Measurements from ENCODE around the gene RALA. TPM values are rescaled to one million over a fixed set of nuclear protein-coding genes. Genes with fewer than 3 reads are reported as not detected.
A peak's percentile ranks its signal among the peaks of the same experiment; 100 is the strongest.

RALA gene
- total and polyA plus RNA-seq, 2 donors: 11.6 to 38.2 TPM

GRCh38 chr7:39633563-39634477 is 10.4 kb downstream of the RALA start:
- Histone ChIP-seq H3K36me3 (ENCODE audit: control insufficient read depth in 2 of 2, insufficient read depth in 2 of 2, low read length in 1 of 2) (peaks cover 0 to 6% of the 10 kb centered on the region in 2 donors), H3K4me3 (ENCODE audit: low read length in 2 of 2) (no peak overlapping the region), H3K9me3 (ENCODE audit: control insufficient read depth in 2 of 2, insufficient read depth in 1 of 2, low read length in 1 of 2) (no peaks in the 10 kb centered on the region), H3K27ac (ENCODE audit: low read depth in 1 of 2, low read length in 1 of 2) (peak overlapping the region; percentile 62 to 66), H3K27me3 (ENCODE audit: control insufficient read depth in 2 of 2, insufficient read depth in 1 of 2, low read length in 1 of 2) (no peaks in the 10 kb centered on the region), H3K4me1 (ENCODE audit: control insufficient read depth in 2 of 2, insufficient read depth in 2 of 2, low read length in 2 of 2) (peaks cover 11 to 13% of the 10 kb centered on the region in 2 donors)
- DNase-seq (ENCODE audit: low read depth in 6 of 9, low spot score in 9 of 9): peak in 4 of 9 donors; percentile 14 to 56 (median 28)
- 83% methylated on average over 3 of the region's 3 CpGs for WGBS

DNA sequence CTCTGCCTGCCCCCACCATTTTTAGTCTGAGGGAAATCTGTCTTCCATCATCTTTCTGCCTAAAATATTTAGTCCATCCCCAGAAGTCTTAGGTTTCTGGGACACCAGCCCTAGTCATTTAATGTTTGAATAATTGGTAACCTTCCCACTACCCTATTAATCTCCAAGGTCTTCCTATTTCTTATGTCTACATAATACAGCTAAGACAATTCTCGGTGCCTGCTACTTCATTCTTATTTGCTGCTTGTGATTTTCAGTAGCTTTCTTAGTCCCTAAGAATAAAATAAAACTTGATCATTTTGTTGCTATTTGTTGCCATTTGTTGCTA is 11.1 kb downstream of the RALA start:
- DNase-seq (ENCODE audit: low read depth in 6 of 9, low spot score in 9 of 9): no peak
- Histone ChIP-seq H3K9me3 (ENCODE audit: control insufficient read depth in 2 of 2, insufficient read depth in 1 of 2, low read length in 1 of 2) (no peaks in the 10 kb centered on the region), H3K36me3 (ENCODE audit: control insufficient read depth in 2 of 2, insufficient read depth in 2 of 2, low read length in 1 of 2) (peaks cover 0 to 6% of the 10 kb centered on the region in 2 donors), H3K27me3 (ENCODE audit: control insufficient read depth in 2 of 2, insufficient read depth in 1 of 2, low read length in 1 of 2) (no peaks in the 10 kb centered on the region), H3K27ac (ENCODE audit: low read depth in 1 of 2, low read length in 1 of 2) (peak overlapping the region; percentile 8 to 10), H3K4me3 (ENCODE audit: low read length in 2 of 2) (no peak overlapping the region), H3K4me1 (ENCODE audit: control insufficient read depth in 2 of 2, insufficient read depth in 2 of 2, low read length in 2 of 2) (peaks cover 11 to 13% of the 10 kb centered on the region in 2 donors)
- WGBS: 96% methylated on average over 1 of the region's 1 CpG

- H3K4me3 ChIP-seq (ENCODE audit: low read length in 2 of 2): no peak overlapping the region
- H3K27ac ChIP-seq (ENCODE audit: low read depth in 1 of 2, low read length in 1 of 2): no peak overlapping the region
- no peaks in the 10 kb centered on the region for H3K9me3 ChIP-seq (ENCODE audit: control insufficient read depth in 2 of 2, insufficient read depth in 1 of 2, low read length in 1 of 2)
- H3K27me3 ChIP-seq (ENCODE audit: control insufficient read depth in 2 of 2, insufficient read depth in 1 of 2, low read length in 1 of 2): no peaks in the 10 kb centered on the region
- no peaks in the 10 kb centered on the region for H3K36me3 ChIP-seq (ENCODE audit: control insufficient read depth in 2 of 2, insufficient read depth in 2 of 2, low read length in 1 of 2)
- DNase-seq (ENCODE audit: low read depth in 6 of 9, low spot score in 9 of 9): no peak
- H3K4me1 ChIP-seq (ENCODE audit: control insufficient read depth in 2 of 2, insufficient read depth in 2 of 2, low read length in 2 of 2): peaks cover 11 to 13% of the 10 kb centered on the region in 2 donors
These were observed 14.0 kb downstream of the RALA start for GRCh38 chr7:39637400-39637799.

DNA sequence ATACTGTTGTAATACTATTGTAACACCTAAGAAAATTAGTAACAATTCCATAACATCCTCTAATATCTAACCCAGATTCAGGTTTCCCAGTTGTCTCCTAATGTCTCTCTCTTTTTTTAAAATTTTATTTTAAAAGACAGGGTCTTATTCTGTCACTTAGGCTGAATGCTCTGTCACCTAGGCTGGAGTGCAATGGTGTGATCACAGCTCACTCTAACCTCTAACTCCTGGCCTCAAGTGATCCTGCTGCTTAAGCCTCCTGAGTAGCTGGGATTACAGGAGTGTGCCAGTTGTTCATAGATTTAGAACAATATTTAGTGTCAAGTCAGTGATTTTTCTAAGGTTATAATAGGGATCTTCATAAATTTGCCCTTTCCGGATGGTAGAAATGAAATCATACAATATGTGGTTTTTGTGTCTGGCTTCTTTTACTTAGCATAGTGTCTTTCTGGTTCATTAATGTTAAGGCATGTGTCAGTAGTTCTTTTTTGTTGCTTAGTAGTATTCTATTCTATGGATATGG is 14.7 kb downstream of the RALA start:
- peaks cover 11 to 13% of the 10 kb centered on the region in 2 donors for H3K4me1 ChIP-seq (ENCODE audit: control insufficient read depth in 2 of 2, insufficient read depth in 2 of 2, low read length in 2 of 2)
- 97% methylated on average over 1 of the region's 1 CpG for WGBS

GRCh38 chr7:39642896-39643295 is 19.5 kb downstream of the RALA start:
- H3K4me1 ChIP-seq (ENCODE audit: control insufficient read depth in 2 of 2, insufficient read depth in 2 of 2, low read length in 2 of 2): no peaks in the 10 kb centered on the region

More for the DNA sequence above, 14.7 kb downstream of the RALA start:
- Histone ChIP-seq H3K9me3 (ENCODE audit: control insufficient read depth in 2 of 2, insufficient read depth in 1 of 2, low read length in 1 of 2) (no peaks in the 10 kb centered on the region), H3K27me3 (ENCODE audit: control insufficient read depth in 2 of 2, insufficient read depth in 1 of 2, low read length in 1 of 2) (no peaks in the 10 kb centered on the region), H3K27ac (ENCODE audit: low read depth in 1 of 2, low read length in 1 of 2) (no peak overlapping the region), H3K36me3 (ENCODE audit: control insufficient read depth in 2 of 2, insufficient read depth in 2 of 2, low read length in 1 of 2) (no peaks in the 10 kb centered on the region), H3K4me3 (ENCODE audit: low read length in 2 of 2) (no peak overlapping the region)
- no peak for DNase-seq (ENCODE audit: low read depth in 6 of 9, low spot score in 9 of 9)

GRCh38 chr7:39644170-39644569 is 20.8 kb downstream of the RALA start:
- H3K4me1 ChIP-seq (ENCODE audit: control insufficient read depth in 2 of 2, insufficient read depth in 2 of 2, low read length in 2 of 2): no peaks in the 10 kb centered on the region
- no peak overlapping the region for H3K27ac ChIP-seq (ENCODE audit: low read depth in 1 of 2, low read length in 1 of 2)
- no peak for DNase-seq (ENCODE audit: low read depth in 6 of 9, low spot score in 9 of 9)
- H3K4me3 ChIP-seq (ENCODE audit: low read length in 2 of 2): no peak overlapping the region
- WGBS: 96% methylated on average over 1 of the region's 1 CpG
- H3K9me3 ChIP-seq (ENCODE audit: control insufficient read depth in 2 of 2, insufficient read depth in 1 of 2, low read length in 1 of 2): no peaks in the 10 kb centered on the region
- no peaks in the 10 kb centered on the region for H3K36me3 ChIP-seq (ENCODE audit: control insufficient read depth in 2 of 2, insufficient read depth in 2 of 2, low read length in 1 of 2)
- H3K27me3 ChIP-seq (ENCODE audit: control insufficient read depth in 2 of 2, insufficient read depth in 1 of 2, low read length in 1 of 2): no peaks in the 10 kb centered on the region

More at GRCh38 chr7:39642896-39643295, 19.5 kb downstream of the RALA start:
- H3K27ac ChIP-seq (ENCODE audit: low read depth in 1 of 2, low read length in 1 of 2): no peak overlapping the region
- no peak overlapping the region for H3K4me3 ChIP-seq (ENCODE audit: low read length in 2 of 2)
- no peaks in the 10 kb centered on the region for H3K27me3 ChIP-seq (ENCODE audit: control insufficient read depth in 2 of 2, insufficient read depth in 1 of 2, low read length in 1 of 2)
- H3K36me3 ChIP-seq (ENCODE audit: control insufficient read depth in 2 of 2, insufficient read depth in 2 of 2, low read length in 1 of 2): no peaks in the 10 kb centered on the region
- H3K9me3 ChIP-seq (ENCODE audit: control insufficient read depth in 2 of 2, insufficient read depth in 1 of 2, low read length in 1 of 2): no peaks in the 10 kb centered on the region
- no peak for DNase-seq (ENCODE audit: low read depth in 6 of 9, low spot score in 9 of 9)

- no peak overlapping the region for H3K4me3 ChIP-seq (ENCODE audit: low read length in 2 of 2)
- no peak overlapping the region for H3K27ac ChIP-seq (ENCODE audit: low read depth in 1 of 2, low read length in 1 of 2)
- no peaks in the 10 kb centered on the region for H3K4me1 ChIP-seq (ENCODE audit: control insufficient read depth in 2 of 2, insufficient read depth in 2 of 2, low read length in 2 of 2)
- no peak for DNase-seq (ENCODE audit: low read depth in 6 of 9, low spot score in 9 of 9)
- 98% methylated on average over 5 of the region's 5 CpGs for WGBS
- no peaks in the 10 kb centered on the region for H3K36me3 ChIP-seq (ENCODE audit: control insufficient read depth in 2 of 2, insufficient read depth in 2 of 2, low read length in 1 of 2)
- H3K9me3 ChIP-seq (ENCODE audit: control insufficient read depth in 2 of 2, insufficient read depth in 1 of 2, low read length in 1 of 2): no peaks in the 10 kb centered on the region
- no peaks in the 10 kb centered on the region for H3K27me3 ChIP-seq (ENCODE audit: control insufficient read depth in 2 of 2, insufficient read depth in 1 of 2, low read length in 1 of 2)
These were observed 22.4 kb downstream of the RALA start for GRCh38 chr7:39645482-39646407.

- Histone ChIP-seq H3K4me1 (ENCODE audit: control insufficient read depth in 2 of 2, insufficient read depth in 2 of 2, low read length in 2 of 2) (no peaks in the 10 kb centered on the region), H3K27ac (ENCODE audit: low read depth in 1 of 2, low read length in 1 of 2) (no peak overlapping the region), H3K4me3 (ENCODE audit: low read length in 2 of 2) (no peak overlapping the region)
These were observed 24.4 kb downstream of the RALA start for GRCh38 chr7:39647816-39648215.

DNA sequence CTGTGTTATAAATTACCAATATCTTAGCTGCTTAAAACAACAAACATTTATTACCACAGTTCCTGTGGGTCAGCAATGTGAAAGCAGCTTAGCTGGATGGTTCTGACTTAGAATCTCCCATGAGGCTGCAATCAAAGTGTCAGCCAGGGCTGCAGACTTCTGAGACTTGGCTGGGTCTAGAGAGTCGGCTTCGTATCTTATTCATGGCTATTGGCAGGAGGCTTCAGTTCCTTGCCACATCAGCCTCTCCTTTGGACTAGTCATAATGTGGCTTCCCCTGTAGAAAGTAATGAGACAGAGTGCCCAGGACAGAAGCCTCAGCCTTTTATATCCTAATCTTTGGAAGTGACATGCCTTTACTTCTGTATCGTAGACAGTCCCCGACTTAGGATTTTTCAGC is 27.3 kb downstream of the RALA start:
- 93% methylated on average over 4 of the region's 4 CpGs for WGBS
- H3K4me3 ChIP-seq (ENCODE audit: low read length in 2 of 2): no peak overlapping the region

More at GRCh38 chr7:39647816-39648215, 24.4 kb downstream of the RALA start:
- H3K36me3 ChIP-seq (ENCODE audit: control insufficient read depth in 2 of 2, insufficient read depth in 2 of 2, low read length in 1 of 2): no peaks in the 10 kb centered on the region
- no peaks in the 10 kb centered on the region for H3K9me3 ChIP-seq (ENCODE audit: control insufficient read depth in 2 of 2, insufficient read depth in 1 of 2, low read length in 1 of 2)
- DNase-seq (ENCODE audit: low read depth in 6 of 9, low spot score in 9 of 9): no peak
- no peaks in the 10 kb centered on the region for H3K27me3 ChIP-seq (ENCODE audit: control insufficient read depth in 2 of 2, insufficient read depth in 1 of 2, low read length in 1 of 2)

More for the DNA sequence above, 27.3 kb downstream of the RALA start:
- Histone ChIP-seq H3K9me3 (ENCODE audit: control insufficient read depth in 2 of 2, insufficient read depth in 1 of 2, low read length in 1 of 2) (no peaks in the 10 kb centered on the region), H3K36me3 (ENCODE audit: control insufficient read depth in 2 of 2, insufficient read depth in 2 of 2, low read length in 1 of 2) (no peaks in the 10 kb centered on the region), H3K27me3 (ENCODE audit: control insufficient read depth in 2 of 2, insufficient read depth in 1 of 2, low read length in 1 of 2) (no peaks in the 10 kb centered on the region), H3K4me1 (ENCODE audit: control insufficient read depth in 2 of 2, insufficient read depth in 2 of 2, low read length in 2 of 2) (no peaks in the 10 kb centered on the region), H3K27ac (ENCODE audit: low read depth in 1 of 2, low read length in 1 of 2) (no peak overlapping the region)
- no peak for DNase-seq (ENCODE audit: low read depth in 6 of 9, low spot score in 9 of 9)

Measured in thymus (tissue), 11 donors.